ENCODE data around the gene TSPAN7.

- no peak for TF ChIP-seq POLR2A (IDR thresholded peaks at IDR 0.05)
- TF ChIP-seq CTCF (IDR thresholded peaks at IDR 0.05) = peak in 1 of 3 experiments; percentile 12
- no peak for TF ChIP-seq POLR2AphosphoS5 (IDR thresholded peaks at IDR 0.05; ENCODE audit: insufficient read depth in 1 of 2, low read depth in 1 of 2)
Observed at GRCh38 chrX:38717871-38718270, 156.5 kb downstream of the TSPAN7 start.

Data from vagina (tissue), 2 donors.